Natural killer cell (primary cell): Measurements from ENCODE around the gene ZMIZ1. TPM values are rescaled to one million over a fixed set of nuclear protein-coding genes. Genes with fewer than 3 reads are reported as not detected.
A peak's percentile ranks its signal among the peaks of the same experiment; 100 is the strongest.

Experiments used
- ATAC-seq, 3 donors: fragments of 150-1000 bp in 2 of 3; fragments of 200-7000 bp in 1 of 3; cut with Tn5 transposase; 1 replicate in 1 of 3; 2 replicates in 2 of 3; pipeline ENCODE4 v1.10.0; 2021; ENCODE audit warnings: mild to moderate bottlenecking in 2 of 3, moderate library complexity in 2 of 3
- DNase-seq, 2 donors: peaks; one replicate each; pipeline versions ENCODE4 v3.0.0 to v3.0.0-alpha.2; 2013 to 2021; ENCODE audit warnings: mixed read lengths in 1 of 2
- H3K27ac ChIP-seq: one replicate; pipeline ENCODE4 v1.5.1; 2013; ENCODE audit warnings: mild to moderate bottlenecking, low read length
- H3K27me3 ChIP-seq: one replicate; pipeline ENCODE4 v1.6.1; 2013; ENCODE audit warnings: low read length; ENCODE audit not compliant: control insufficient read depth, insufficient read depth
- H3K36me3 ChIP-seq: one replicate; pipeline ENCODE4 v1.6.1; 2013; ENCODE audit warnings: low read length; ENCODE audit not compliant: control insufficient read depth, insufficient read depth
- H3K4me1 ChIP-seq: one replicate; pipeline ENCODE4 v1.6.1; 2013; ENCODE audit warnings: low read length; ENCODE audit not compliant: control insufficient read depth, insufficient read depth
- H3K4me3 ChIP-seq: one replicate; pipeline ENCODE4 v1.5.1; 2013; ENCODE audit warnings: low read length
- H3K9me3 ChIP-seq: one replicate; pipeline ENCODE4 v1.6.1; 2013; ENCODE audit warnings: low read length; ENCODE audit not compliant: control insufficient read depth, insufficient read depth
- H3K27ac Mint-ChIP-seq, 2 donors: one replicate each; pipeline ENCODE4 v1.8.0; 2022; ENCODE audit warnings: mild to moderate bottlenecking in 2 of 2, mixed read lengths in 2 of 2, moderate library complexity in 1 of 2
- H3K27me3 Mint-ChIP-seq, 2 donors: one replicate each; pipeline ENCODE4 v1.8.0; 2022; ENCODE audit warnings: low read depth in 2 of 2, mixed read lengths in 2 of 2
- H3K36me3 Mint-ChIP-seq: one replicate; pipeline ENCODE4 v1.8.0; 2022; ENCODE audit warnings: mixed read lengths
- H3K4me1 Mint-ChIP-seq, 2 donors: one replicate each; pipeline ENCODE4 v1.8.0; 2022; ENCODE audit warnings: mixed read lengths in 2 of 2
- H3K4me3 Mint-ChIP-seq: one replicate; pipeline ENCODE4 v1.8.0; 2022; ENCODE audit warnings: mild to moderate bottlenecking, moderate library complexity, mixed read lengths
- H3K9me3 Mint-ChIP-seq, 2 donors: one replicate each; pipeline ENCODE4 v1.8.0; 2022; ENCODE audit warnings: mixed read lengths in 2 of 2
- CTCF ChIP-seq: fragments of 200-600 bp; IDR thresholded peaks from one replicate; pipeline ENCODE4 v1.8.0; 2022; ENCODE audit warnings: antibody characterized with exemption
- whole genome bisulfite sequencing: methylation state at CpG from one replicate; pipeline ENCODE4 v1.1.7; 2013; ENCODE audit warnings: missing lambda C conversion rate; ENCODE audit not compliant: insufficient coverage; 5-methylcytosine and 5-hydroxymethylcytosine counted together
- intact Hi-C: fragments of 100-400 bp; cut with micrococcal nuclease; formaldehyde crosslinking; loops from one replicate; pipeline ENCODE4 v1.14.2; 2022
- total RNA-seq, 4 donors: library from RNA; stranded (reverse); fragments of 120-200 nt in 1 of 4; gene quantifications; one replicate each; pipeline versions ENCODE4 v1.2.3 to v1.2.4, GENCODE V29; 2013 to 2022

ZMIZ1 gene
- total RNA-seq, 3 donors from 2014 or later (not counting 1 experiment from before 2014, with no cell fraction given) = 36.5 to 51.5 (median 37.9) TPM

- intact Hi-C loops = loop anchor here (1.0 to 2.0 kb wide), 2 partner anchors 22 to 41 kb away; no protein-coding TSS in a partner anchor
- Mint-ChIP-seq H3K4me3 (peak overlapping the region; percentile 85), H3K36me3 (no peaks in the 10 kb centered on the region), H3K4me1 (peaks cover 70 to 72% of the 10 kb centered on the region in 2 donors), H3K27me3 (no peaks in the 10 kb centered on the region), H3K27ac (peak overlapping the region; percentile 85), H3K9me3 (no peaks in the 10 kb centered on the region)
- ATAC-seq (peak; percentile 61 to 71 (median 65)), DNase-seq (peak; percentile 30 to 71)
- TF ChIP-seq CTCF = no peak
- peak overlapping the region; percentile 73 for H3K27ac ChIP-seq
- H3K27me3 ChIP-seq = no peaks in the 10 kb centered on the region
- H3K9me3 ChIP-seq = no peaks in the 10 kb centered on the region
- peaks cover 79% of the 10 kb centered on the region for H3K4me1 ChIP-seq
- WGBS = 15% methylated on average over 15 of the region's 15 CpGs
- H3K36me3 ChIP-seq = no peaks in the 10 kb centered on the region
- H3K4me3 ChIP-seq = peak overlapping the region; percentile 10
Measured at GRCh38 chr10:79244841-79245504, 176.2 kb downstream of the ZMIZ1 start.

- H3K27me3 ChIP-seq = no peaks in the 10 kb centered on the region
- peaks cover 83% of the 10 kb centered on the region for H3K4me1 ChIP-seq
- Mint-ChIP-seq H3K27me3 (no peaks in the 10 kb centered on the region), H3K36me3 (no peaks in the 10 kb centered on the region), H3K4me1 (peaks cover 73 to 77% of the 10 kb centered on the region in 2 donors), H3K27ac (peak overlapping the region; percentile 85), H3K9me3 (no peaks in the 10 kb centered on the region), H3K4me3 (peak overlapping the region; percentile 85)
- ATAC-seq (no peak), DNase-seq (no peak)
- H3K36me3 ChIP-seq = no peaks in the 10 kb centered on the region
- WGBS = 54% methylated on average over 9 of the region's 9 CpGs
- peak overlapping the region; percentile 73 for H3K27ac ChIP-seq
- intact Hi-C loops = loop anchor here (1.0 to 2.0 kb wide), 2 partner anchors 21 to 41 kb away; no protein-coding TSS in a partner anchor
- no peak for TF ChIP-seq CTCF
- no peaks in the 10 kb centered on the region for H3K9me3 ChIP-seq
- H3K4me3 ChIP-seq = no peak overlapping the region
Measured at GRCh38 chr10:79245539-79246208, 176.9 kb downstream of the ZMIZ1 start.

DNA sequence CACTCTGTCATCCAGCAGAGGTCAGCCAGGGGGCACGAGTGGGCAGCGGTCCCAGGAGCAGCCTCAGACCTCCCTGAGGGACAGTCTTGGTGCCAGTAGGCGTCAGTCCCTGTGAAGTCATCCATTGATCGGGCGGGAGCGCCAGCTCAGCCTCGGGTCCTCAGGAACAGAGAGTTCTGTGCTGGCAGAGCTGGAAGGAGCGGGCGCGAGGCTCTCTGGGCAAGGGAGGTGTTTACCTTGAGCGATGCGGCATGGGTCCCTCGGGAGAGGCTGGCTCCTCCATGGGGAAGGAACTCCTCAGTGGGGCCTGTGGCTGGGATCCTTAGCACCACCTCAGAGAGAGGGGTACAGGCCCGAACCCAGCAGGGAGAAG, 177.4 kb downstream of the ZMIZ1 start:
- H3K4me3 Mint-ChIP-seq = peak overlapping the region; percentile 21
- H3K27ac Mint-ChIP-seq = peak overlapping the region; percentile 46 to 85
- peak overlapping the region; percentile 73 for H3K27ac ChIP-seq
- H3K4me1 Mint-ChIP-seq = peaks cover 73 to 74% of the 10 kb centered on the region in 2 donors
- H3K27me3 ChIP-seq = no peaks in the 10 kb centered on the region
- no peaks in the 10 kb centered on the region for H3K9me3 ChIP-seq
- H3K4me1 ChIP-seq = peaks cover 87% of the 10 kb centered on the region
- 86% methylated on average over 14 of the region's 14 CpGs for WGBS
- no peak for ATAC-seq
- intact Hi-C loops = no loop called here
- no peaks in the 10 kb centered on the region for H3K9me3 Mint-ChIP-seq
- no peak for TF ChIP-seq CTCF
- no peak overlapping the region for H3K4me3 ChIP-seq
- H3K36me3 ChIP-seq = no peaks in the 10 kb centered on the region
- H3K36me3 Mint-ChIP-seq = no peaks in the 10 kb centered on the region
- H3K27me3 Mint-ChIP-seq = no peaks in the 10 kb centered on the region
- no peak for DNase-seq
